Calu3 (cell line): Measurements from ENCODE around the gene ATP10B. TPM values are rescaled to one million over a fixed set of nuclear protein-coding genes. Genes with fewer than 3 reads are reported as not detected.

Experiments used
- BruUV-seq: library from RNA; stranded (reverse); fragments of 400-500 nt; replicated peaks from 2 replicates; lab custom pipeline; 2021; lab: Mats Ljungman, UMichigan
- CTCF ChIA-PET: fragments of 300-600 bp; sonication (Branson Sonifier 250); formaldehyde crosslinking; loops from one replicate; lab custom pipeline; 2022; ENCODE audit warnings: antibody characterized with exemption; lab: Charles Lee
- DNase-seq: peaks from one replicate; pipeline ENCODE4 v3.0.0; 2022
- H3K27ac Mint-ChIP-seq: one replicate; pipeline ENCODE4 v1.8.0; 2022; ENCODE audit warnings: mixed read lengths; ENCODE audit not compliant: unreplicated experiment
- H3K27me3 Mint-ChIP-seq: one replicate; pipeline ENCODE4 v1.8.0; 2022; ENCODE audit warnings: mixed read lengths; ENCODE audit not compliant: unreplicated experiment
- H3K36me3 Mint-ChIP-seq: one replicate; pipeline ENCODE4 v1.8.0; 2022; ENCODE audit warnings: mild to moderate bottlenecking, moderate library complexity, mixed read lengths; ENCODE audit not compliant: insufficient read depth, unreplicated experiment
- H3K4me1 Mint-ChIP-seq: one replicate; pipeline ENCODE4 v1.8.0; 2022; ENCODE audit warnings: mild to moderate bottlenecking, low read depth, mixed read lengths; ENCODE audit not compliant: unreplicated experiment
- H3K4me3 Mint-ChIP-seq: one replicate; pipeline ENCODE4 v1.8.0; 2022; ENCODE audit warnings: mild to moderate bottlenecking, low read depth, moderate library complexity, mixed read lengths; ENCODE audit not compliant: unreplicated experiment
- H3K9me3 Mint-ChIP-seq: one replicate; pipeline ENCODE4 v1.8.0; 2022; ENCODE audit warnings: low read depth, mixed read lengths; ENCODE audit not compliant: unreplicated experiment
- intact Hi-C: fragments of 100-400 bp; cut with micrococcal nuclease; formaldehyde crosslinking; loops from one replicate; pipeline ENCODE4 v1.10.0; 2022; ENCODE audit not compliant: unreplicated experiment
- total RNA-seq: library from RNA; stranded (reverse); gene quantifications from 2 replicates; pipeline ENCODE4 v1.2.3, GENCODE V29; 2022
- TF ChIP-seq, protein P1 (sequence below): fragments of 200-600 bp; IDR thresholded peaks from one replicate; pipeline ENCODE4 v1.8.0; 2022; ENCODE audit warnings: antibody characterized with exemption; ENCODE audit not compliant: unreplicated experiment

ATP10B gene
- total RNA-seq, 1 experiment from 2014 or later, result 1.4 TPM

DNA sequence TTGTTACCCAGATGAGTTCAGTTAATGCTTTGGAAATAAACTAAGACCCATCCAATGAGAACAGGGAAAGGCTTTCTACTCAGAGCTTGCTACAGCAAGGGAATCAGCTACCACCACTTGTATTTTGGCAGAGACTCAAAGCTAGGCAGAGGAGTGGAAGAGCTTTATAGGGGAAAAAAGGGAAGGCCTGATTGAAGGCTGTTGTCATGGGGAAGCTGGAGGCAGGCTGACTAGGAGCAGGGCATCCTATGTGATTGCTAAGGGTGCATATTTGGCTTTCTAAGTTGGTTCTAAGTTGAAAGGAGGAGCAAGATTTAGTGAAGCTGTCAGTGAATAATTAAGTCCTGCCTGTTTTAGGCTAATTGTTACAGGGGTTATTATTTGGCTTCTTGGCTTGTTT lies 314.9 kb downstream of the ATP10B start:
- peaks cover 16% of the 10 kb centered on the region for H3K4me1 Mint-ChIP-seq
- no TSS peak for BruUV-seq
- no peak for DNase-seq
- no peaks in the 10 kb centered on the region for H3K36me3 Mint-ChIP-seq
- intact Hi-C loops, result no loop called here
- no peaks in the 10 kb centered on the region for H3K27me3 Mint-ChIP-seq
- H3K9me3 Mint-ChIP-seq, result no peaks in the 10 kb centered on the region
- H3K27ac Mint-ChIP-seq, result no peak overlapping the region
- TF ChIP-seq, protein P1, sequence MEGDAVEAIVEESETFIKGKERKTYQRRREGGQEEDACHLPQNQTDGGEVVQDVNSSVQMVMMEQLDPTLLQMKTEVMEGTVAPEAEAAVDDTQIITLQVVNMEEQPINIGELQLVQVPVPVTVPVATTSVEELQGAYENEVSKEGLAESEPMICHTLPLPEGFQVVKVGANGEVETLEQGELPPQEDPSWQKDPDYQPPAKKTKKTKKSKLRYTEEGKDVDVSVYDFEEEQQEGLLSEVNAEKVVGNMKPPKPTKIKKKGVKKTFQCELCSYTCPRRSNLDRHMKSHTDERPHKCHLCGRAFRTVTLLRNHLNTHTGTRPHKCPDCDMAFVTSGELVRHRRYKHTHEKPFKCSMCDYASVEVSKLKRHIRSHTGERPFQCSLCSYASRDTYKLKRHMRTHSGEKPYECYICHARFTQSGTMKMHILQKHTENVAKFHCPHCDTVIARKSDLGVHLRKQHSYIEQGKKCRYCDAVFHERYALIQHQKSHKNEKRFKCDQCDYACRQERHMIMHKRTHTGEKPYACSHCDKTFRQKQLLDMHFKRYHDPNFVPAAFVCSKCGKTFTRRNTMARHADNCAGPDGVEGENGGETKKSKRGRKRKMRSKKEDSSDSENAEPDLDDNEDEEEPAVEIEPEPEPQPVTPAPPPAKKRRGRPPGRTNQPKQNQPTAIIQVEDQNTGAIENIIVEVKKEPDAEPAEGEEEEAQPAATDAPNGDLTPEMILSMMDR, result no peak
- CTCF ChIA-PET, result interaction anchor here (0.6 kb wide), 2 partner anchors 96 to 375 kb away, joined by 3 read pairs; no protein-coding TSS in a partner anchor
- no peak overlapping the region for H3K4me3 Mint-ChIP-seq

DNA sequence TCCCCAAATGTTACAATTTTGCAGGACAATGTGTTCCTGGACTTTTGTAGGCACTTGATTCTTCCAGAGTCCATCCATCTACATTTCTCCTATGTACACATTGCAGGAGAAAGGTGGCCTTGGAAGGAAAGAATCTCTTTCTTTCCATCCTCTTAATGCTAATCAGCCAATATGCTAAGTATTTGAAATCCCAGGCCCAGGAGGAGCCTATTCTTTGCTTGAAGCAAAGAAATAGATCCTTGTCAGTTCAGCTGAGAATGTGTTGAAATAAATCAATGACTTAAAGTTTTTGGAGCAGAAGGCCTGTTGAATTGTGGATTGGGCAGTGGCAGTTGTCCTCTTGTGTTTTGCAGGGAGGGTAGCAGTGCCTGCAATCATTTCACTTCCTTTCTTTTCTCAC lies 317.1 kb downstream of the ATP10B start:
- no peak overlapping the region for H3K27ac Mint-ChIP-seq

DNA sequence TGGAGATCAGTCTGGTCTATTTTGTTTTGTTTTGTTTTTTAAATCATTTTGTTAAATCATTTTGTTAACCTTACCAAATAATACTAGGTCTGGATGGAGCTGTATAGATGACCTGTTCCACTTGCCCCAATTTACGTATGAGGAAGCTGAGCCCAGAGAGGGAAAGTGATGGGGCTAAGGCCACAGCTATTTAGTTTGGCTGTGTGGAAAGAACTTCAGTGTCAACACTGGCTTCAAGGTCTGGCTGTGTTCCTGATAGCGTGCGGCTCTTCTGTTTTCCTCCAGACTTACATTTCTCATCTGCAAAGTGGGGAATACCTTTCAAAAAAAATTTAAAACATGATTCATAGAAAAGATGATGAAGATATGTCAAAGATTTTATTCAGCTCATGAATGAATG lies 317.9 kb downstream of the ATP10B start:
- TF ChIP-seq, protein P1, result no peak
- no peaks in the 10 kb centered on the region for H3K36me3 Mint-ChIP-seq
- no peaks in the 10 kb centered on the region for H3K27me3 Mint-ChIP-seq
- H3K4me1 Mint-ChIP-seq, result peaks cover 16% of the 10 kb centered on the region
- no TSS peak for BruUV-seq
- no peak overlapping the region for H3K4me3 Mint-ChIP-seq
- peak; percentile 19 for DNase-seq
- intact Hi-C loops, result no loop called here
- CTCF ChIA-PET, result interaction anchor here (1.3 kb wide), 1 partner anchor 9 kb away, joined by 4 read pairs; no protein-coding TSS in a partner anchor
- H3K9me3 Mint-ChIP-seq, result no peaks in the 10 kb centered on the region
- H3K27ac Mint-ChIP-seq, result no peak overlapping the region

More for the DNA sequence above, 317.1 kb downstream of the ATP10B start:
- Mint-ChIP-seq H3K9me3 (no peaks in the 10 kb centered on the region), H3K36me3 (no peaks in the 10 kb centered on the region), H3K4me3 (no peak overlapping the region), H3K27me3 (no peaks in the 10 kb centered on the region), H3K4me1 (peaks cover 16% of the 10 kb centered on the region)
- intact Hi-C loops, result no loop called here
- no TSS peak for BruUV-seq
- CTCF ChIA-PET, result interaction anchor here (1.3 kb wide), 1 partner anchor 8 kb away, joined by 4 read pairs; no protein-coding TSS in a partner anchor
- TF ChIP-seq, protein P1, result no peak
- no peak for DNase-seq

DNA sequence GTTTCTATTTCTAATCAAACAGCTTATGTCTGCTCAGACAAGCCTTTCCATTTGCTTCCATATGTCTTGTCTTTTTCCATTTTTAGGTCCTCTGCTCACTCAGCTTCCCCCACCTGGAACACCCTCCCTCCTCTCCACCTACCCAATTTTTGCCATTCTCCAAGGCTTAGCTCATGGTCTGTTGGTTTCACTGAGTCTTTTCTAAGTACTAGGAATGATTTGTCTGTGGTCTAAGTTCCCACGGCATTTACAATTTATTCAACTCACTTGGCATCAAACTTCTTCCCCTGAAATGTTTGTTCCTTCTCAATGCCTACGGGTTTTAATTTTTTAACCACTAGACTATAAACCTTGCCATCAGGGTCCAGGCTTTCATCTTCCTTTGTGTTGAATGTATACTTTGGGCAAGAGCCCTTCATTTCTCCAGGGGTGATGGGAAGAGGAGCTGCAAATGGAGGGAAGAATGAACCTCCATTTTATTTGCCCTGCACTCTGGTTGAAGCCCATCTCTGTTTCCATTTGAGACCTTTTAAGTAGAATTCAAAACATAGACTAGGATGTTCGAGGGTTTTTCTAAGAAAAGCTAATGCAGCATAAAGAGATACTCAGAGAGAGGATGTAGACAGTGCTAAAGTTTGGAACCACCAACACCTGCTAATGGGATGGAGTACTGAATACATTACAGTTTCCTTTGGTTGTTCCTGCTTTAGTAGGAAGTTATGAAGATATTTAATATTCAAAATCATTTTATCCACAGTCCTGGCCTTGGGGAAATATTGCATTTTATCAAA lies 326.3 kb downstream of the ATP10B start:
- no peaks in the 10 kb centered on the region for H3K27me3 Mint-ChIP-seq
- no peaks in the 10 kb centered on the region for H3K36me3 Mint-ChIP-seq
- H3K9me3 Mint-ChIP-seq, result no peaks in the 10 kb centered on the region
- CTCF ChIA-PET, result no interaction called here
- intact Hi-C loops, result loop anchor here (10.0 kb wide), 2 partner anchors 129 to 399 kb away; no protein-coding TSS in a partner anchor
- BruUV-seq, result no TSS peak
- peaks cover 20% of the 10 kb centered on the region for H3K4me1 Mint-ChIP-seq
- H3K27ac Mint-ChIP-seq, result no peak overlapping the region
- H3K4me3 Mint-ChIP-seq, result no peak overlapping the region
- no peak for DNase-seq
- TF ChIP-seq, protein P1, result no peak
